ENCODE results near the gene RBL2. TPM values are rescaled to one million over a fixed set of nuclear protein-coding genes. Genes with fewer than 3 reads are reported as not detected.

The RBL2 gene
- total and polyA plus RNA-seq, 9 of the 15 experiments (the other 6 are each of a cell fraction or from before 2014, with no cell fraction given), result 7.8 to 76.3 (median 28.5) TPM

DNA sequence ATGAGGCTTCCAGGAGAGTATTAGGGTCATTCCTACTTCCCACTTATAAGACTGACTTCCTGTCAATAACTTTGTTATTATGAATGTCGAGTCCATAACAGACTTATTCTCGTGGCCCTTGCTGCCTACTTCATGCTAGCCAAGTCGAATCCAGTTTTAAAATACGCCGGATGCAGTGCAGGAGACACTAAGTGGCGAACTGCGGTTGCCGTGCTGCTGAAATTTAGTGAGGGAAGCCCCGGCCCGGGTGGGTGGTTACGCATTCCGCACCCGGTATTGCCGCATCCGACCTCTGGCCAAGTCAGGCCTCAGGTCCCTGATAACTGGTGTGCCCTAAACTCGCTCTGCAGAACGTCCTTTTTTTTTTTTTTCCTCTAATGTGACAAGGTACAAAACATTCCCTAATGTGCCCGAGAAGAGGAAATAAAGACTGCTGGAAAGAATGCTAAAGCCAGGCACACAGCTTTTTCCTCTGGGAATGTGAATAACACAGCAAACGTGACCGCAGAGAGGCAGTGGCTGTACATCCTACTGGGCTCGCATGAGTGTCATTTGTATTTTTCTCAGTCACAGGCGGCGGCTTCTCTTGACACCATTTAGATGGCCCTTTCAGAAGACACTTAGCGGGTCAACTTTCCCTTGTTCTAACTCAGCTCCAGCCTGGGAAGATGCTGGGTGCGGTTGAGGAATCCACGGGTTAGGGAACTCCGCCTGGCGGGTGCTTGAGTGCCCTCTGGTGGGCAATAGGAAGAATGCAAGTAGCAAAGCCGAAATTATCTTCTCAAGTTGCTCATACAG lies 75.8 kb downstream of the RBL2 start (continued):
- TF ChIP-seq, protein P1, sequence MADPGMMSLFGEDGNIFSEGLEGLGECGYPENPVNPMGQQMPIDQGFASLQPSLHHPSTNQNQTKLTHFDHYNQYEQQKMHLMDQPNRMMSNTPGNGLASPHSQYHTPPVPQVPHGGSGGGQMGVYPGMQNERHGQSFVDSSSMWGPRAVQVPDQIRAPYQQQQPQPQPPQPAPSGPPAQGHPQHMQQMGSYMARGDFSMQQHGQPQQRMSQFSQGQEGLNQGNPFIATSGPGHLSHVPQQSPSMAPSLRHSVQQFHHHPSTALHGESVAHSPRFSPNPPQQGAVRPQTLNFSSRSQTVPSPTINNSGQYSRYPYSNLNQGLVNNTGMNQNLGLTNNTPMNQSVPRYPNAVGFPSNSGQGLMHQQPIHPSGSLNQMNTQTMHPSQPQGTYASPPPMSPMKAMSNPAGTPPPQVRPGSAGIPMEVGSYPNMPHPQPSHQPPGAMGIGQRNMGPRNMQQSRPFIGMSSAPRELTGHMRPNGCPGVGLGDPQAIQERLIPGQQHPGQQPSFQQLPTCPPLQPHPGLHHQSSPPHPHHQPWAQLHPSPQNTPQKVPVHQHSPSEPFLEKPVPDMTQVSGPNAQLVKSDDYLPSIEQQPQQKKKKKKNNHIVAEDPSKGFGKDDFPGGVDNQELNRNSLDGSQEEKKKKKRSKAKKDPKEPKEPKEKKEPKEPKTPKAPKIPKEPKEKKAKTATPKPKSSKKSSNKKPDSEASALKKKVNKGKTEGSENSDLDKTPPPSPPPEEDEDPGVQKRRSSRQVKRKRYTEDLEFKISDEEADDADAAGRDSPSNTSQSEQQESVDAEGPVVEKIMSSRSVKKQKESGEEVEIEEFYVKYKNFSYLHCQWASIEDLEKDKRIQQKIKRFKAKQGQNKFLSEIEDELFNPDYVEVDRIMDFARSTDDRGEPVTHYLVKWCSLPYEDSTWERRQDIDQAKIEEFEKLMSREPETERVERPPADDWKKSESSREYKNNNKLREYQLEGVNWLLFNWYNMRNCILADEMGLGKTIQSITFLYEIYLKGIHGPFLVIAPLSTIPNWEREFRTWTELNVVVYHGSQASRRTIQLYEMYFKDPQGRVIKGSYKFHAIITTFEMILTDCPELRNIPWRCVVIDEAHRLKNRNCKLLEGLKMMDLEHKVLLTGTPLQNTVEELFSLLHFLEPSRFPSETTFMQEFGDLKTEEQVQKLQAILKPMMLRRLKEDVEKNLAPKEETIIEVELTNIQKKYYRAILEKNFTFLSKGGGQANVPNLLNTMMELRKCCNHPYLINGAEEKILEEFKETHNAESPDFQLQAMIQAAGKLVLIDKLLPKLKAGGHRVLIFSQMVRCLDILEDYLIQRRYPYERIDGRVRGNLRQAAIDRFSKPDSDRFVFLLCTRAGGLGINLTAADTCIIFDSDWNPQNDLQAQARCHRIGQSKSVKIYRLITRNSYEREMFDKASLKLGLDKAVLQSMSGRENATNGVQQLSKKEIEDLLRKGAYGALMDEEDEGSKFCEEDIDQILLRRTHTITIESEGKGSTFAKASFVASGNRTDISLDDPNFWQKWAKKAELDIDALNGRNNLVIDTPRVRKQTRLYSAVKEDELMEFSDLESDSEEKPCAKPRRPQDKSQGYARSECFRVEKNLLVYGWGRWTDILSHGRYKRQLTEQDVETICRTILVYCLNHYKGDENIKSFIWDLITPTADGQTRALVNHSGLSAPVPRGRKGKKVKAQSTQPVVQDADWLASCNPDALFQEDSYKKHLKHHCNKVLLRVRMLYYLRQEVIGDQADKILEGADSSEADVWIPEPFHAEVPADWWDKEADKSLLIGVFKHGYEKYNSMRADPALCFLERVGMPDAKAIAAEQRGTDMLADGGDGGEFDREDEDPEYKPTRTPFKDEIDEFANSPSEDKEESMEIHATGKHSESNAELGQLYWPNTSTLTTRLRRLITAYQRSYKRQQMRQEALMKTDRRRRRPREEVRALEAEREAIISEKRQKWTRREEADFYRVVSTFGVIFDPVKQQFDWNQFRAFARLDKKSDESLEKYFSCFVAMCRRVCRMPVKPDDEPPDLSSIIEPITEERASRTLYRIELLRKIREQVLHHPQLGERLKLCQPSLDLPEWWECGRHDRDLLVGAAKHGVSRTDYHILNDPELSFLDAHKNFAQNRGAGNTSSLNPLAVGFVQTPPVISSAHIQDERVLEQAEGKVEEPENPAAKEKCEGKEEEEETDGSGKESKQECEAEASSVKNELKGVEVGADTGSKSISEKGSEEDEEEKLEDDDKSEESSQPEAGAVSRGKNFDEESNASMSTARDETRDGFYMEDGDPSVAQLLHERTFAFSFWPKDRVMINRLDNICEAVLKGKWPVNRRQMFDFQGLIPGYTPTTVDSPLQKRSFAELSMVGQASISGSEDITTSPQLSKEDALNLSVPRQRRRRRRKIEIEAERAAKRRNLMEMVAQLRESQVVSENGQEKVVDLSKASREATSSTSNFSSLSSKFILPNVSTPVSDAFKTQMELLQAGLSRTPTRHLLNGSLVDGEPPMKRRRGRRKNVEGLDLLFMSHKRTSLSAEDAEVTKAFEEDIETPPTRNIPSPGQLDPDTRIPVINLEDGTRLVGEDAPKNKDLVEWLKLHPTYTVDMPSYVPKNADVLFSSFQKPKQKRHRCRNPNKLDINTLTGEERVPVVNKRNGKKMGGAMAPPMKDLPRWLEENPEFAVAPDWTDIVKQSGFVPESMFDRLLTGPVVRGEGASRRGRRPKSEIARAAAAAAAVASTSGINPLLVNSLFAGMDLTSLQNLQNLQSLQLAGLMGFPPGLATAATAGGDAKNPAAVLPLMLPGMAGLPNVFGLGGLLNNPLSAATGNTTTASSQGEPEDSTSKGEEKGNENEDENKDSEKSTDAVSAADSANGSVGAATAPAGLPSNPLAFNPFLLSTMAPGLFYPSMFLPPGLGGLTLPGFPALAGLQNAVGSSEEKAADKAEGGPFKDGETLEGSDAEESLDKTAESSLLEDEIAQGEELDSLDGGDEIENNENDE (IDR thresholded peaks at IDR 0.05; ENCODE audit: low read depth, low read length), result no peak
- no peak for TF ChIP-seq ZNF444 (CRISPR knock-in tag; IDR thresholded peaks at IDR 0.05)
- TF ChIP-seq FOXJ3 (CRISPR knock-in tag; IDR thresholded peaks at IDR 0.05), result no peak
- no peak for TF ChIP-seq MBD2 (IDR thresholded peaks at IDR 0.05; ENCODE audit: borderline replicate concordance, low read depth)
